GM23338 (cell line): ENCODE measurements around the gene SMIM44.

Experiments used
- CREB1 ChIP-seq: fragments of 250-450 bp; sonication (Bioruptor Pico); IDR thresholded peaks from 2 replicates; pipeline ENCODE4 v1.5.0; 2020; ENCODE audit warnings: low read depth, mild to moderate bottlenecking, moderate library complexity
- CTCF ChIP-seq, 2 experiments: fragments of 200-600 bp in 1 of 2; sonication (generic) in 1 of 2; conservative IDR thresholded peaks; 2 replicates each; pipeline versions ENCODE4 v1.5.1 to v1.6.1; 2016 to 2017; ENCODE audit warnings: antibody characterized with exemption in 2 of 2, low read depth in 2 of 2, mild to moderate bottlenecking in 2 of 2, moderate library complexity in 1 of 2
- ETS1 ChIP-seq: IDR thresholded peaks from 2 replicates; pipeline ENCODE4 v1.6.1; 2016; ENCODE audit warnings: antibody characterized with exemption
- EZH2 ChIP-seq: fragments of 200-600 bp; sonication (generic); IDR thresholded peaks from one replicate; pipeline ENCODE4 v1.8.0; 2017; ENCODE audit warnings: antibody characterized with exemption, mild to moderate bottlenecking, low read depth; ENCODE audit not compliant: unreplicated experiment
- EZH2phosphoT487 ChIP-seq: fragments of 200-600 bp; sonication (generic); IDR thresholded peaks from one replicate; pipeline ENCODE4 v1.8.1; 2018; ENCODE audit warnings: antibody characterized with exemption; ENCODE audit not compliant: unreplicated experiment
- JUNB ChIP-seq: IDR thresholded peaks from one replicate; pipeline ENCODE4 v1.6.1; 2016; ENCODE audit warnings: antibody characterized with exemption; ENCODE audit not compliant: unreplicated experiment
- POLR2AphosphoS5 ChIP-seq: IDR thresholded peaks from 2 replicates; pipeline ENCODE4 v1.6.1; 2016; ENCODE audit warnings: antibody characterized with exemption, low read depth
- REST ChIP-seq: IDR thresholded peaks from one replicate; pipeline ENCODE4 v1.6.1; 2018; ENCODE audit warnings: antibody characterized with exemption; ENCODE audit not compliant: unreplicated experiment

- TF ChIP-seq CTCF (conservative IDR thresholded peaks at IDR 0.05; ENCODE audit: low read depth in 2 of 2) = no peak
- TF ChIP-seq EZH2phosphoT487 = no peak
- TF ChIP-seq CREB1 (CRISPR knock-in tag) = no peak
- no peak for TF ChIP-seq REST
- TF ChIP-seq EZH2 = no peak
- TF ChIP-seq ETS1 = no peak
- TF ChIP-seq POLR2AphosphoS5 = no peak
- no peak for TF ChIP-seq JUNB
These were observed 33.5 kb upstream of the SMIM44 start for GRCh38 chr19:3516675-3517207.
